ENCODE results near the gene PSENEN.

- TF ChIP-seq CTCF (IDR thresholded peaks at IDR 0.05 in 4 of 5, conservative IDR thresholded peaks at IDR 0.05 in 1 of 5) (no peak), POLR2A (IDR thresholded peaks at IDR 0.05) (no peak)
Observed at GRCh38 chr19:35788205-35788960, 42.9 kb downstream of the PSENEN start.

Data from gastrocnemius medialis (tissue), 4 donors.